Left cardiac atrium (tissue), 4 donors: ENCODE results near the gene DNMT3A. TPM values are rescaled to one million over a fixed set of nuclear protein-coding genes. Genes with fewer than 3 reads are reported as not detected.
A peak's percentile ranks its signal among the peaks of the same experiment; 100 is the strongest.

Experiments
- ATAC-seq, 2 donors: fragments of 200-7000 bp; cut with Tn5 transposase; one replicate each; pipeline ENCODE4 v1.9.1; 2020; ENCODE audit warnings: mild to moderate bottlenecking in 2 of 2, moderate library complexity in 2 of 2
- DNase-seq: peaks from one replicate; pipeline ENCODE4 v3.0.0-alpha.2; 2020
- intact Hi-C, 2 donors: fragments of 100-400 bp; cut with DNase I; formaldehyde crosslinking; loops; one replicate each; pipeline versions ENCODE4 v1.14.1 to v1.15.1; 2022 to 2023
- total RNA-seq, 2 donors: library from RNA; stranded (reverse); fragmentation: NEBNext Ultra II Directional; extraction: Animal tissue kit (Norgen Biotek cat#: 25700); gene quantifications; one replicate each; pipeline ENCODE4 v1.2.1, GENCODE V29; 2021
- donor health status: DM: no; HTN: yes; CAD: no.
- donor health status: DM: no; HTN: yes; CAD: no; lungs with severe emphysema.
- donor health status: DM: yes; HTN: yes; CAD: no.
- donor health status: Dilated cardiomyopathy.

Gene DNMT3A
- total RNA-seq, 2 donors from 2014 or later, result 18.4 to 19.1 TPM

DNA sequence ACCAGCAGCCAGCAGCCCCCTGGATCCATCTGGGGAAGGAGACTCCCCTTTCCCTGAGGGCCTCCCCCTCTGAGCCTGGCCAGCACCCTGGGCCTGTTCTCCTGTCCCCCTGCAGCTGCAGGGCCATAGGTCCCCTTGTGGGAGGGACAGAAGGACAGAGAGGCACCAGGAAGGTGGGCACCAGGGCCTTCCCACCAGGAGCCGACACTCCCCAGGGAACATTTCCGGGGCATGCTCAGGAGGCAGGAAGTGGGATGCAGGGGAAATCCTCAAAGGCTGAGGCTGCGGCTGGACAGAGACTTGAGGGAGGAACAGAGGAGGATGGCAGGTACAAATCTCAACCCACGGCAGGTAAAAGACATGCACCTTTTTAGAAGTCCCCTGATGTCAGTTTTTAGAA is 14.4 kb upstream of the DNMT3A start:
- ATAC-seq (no peak), DNase-seq (no peak)
- intact Hi-C loops, result no loop called here

DNA sequence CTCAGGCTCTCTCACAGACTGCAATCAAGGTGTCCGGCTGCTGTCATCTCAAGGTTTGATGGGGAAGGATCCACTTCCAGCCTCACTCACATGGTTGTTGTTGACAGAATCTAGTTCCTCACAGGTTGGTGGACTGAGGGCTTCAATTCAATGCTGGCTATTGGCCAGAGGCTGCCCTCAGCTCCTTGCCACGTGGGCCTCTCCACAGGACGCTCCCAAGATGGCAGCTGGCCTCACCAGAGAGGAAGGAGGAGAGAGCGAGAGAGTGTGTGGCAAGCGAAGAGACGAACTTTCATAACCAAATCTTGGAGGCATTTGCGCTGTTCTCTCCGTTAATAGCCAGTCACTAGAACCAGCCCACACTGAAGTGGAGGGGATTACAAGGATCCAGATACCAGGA is 13.5 kb upstream of the DNMT3A start:
- no peak for ATAC-seq
- intact Hi-C loops, result no loop called here
- no peak for DNase-seq

DNA sequence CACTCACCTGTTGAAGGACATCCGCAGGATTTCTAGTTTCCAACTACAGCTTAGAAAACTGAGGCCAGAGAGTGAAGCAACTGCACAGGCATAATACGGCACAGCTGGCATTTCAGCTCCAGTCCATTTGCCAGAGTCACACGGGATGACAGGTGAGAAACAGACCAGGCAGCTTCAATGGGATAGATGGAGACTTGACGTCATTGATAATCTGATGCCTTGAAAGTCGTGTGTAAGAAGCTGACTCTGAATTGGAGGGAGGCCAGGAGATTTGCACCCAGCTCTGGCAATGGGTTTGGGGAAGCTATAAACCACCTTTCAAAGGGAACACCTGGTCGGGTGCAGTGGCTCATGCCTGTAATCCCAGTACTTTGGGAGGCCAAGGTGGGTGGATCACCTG is 12.4 kb upstream of the DNMT3A start:
- intact Hi-C loops, result no loop called here
- no peak for DNase-seq
- ATAC-seq, result no peak

DNA sequence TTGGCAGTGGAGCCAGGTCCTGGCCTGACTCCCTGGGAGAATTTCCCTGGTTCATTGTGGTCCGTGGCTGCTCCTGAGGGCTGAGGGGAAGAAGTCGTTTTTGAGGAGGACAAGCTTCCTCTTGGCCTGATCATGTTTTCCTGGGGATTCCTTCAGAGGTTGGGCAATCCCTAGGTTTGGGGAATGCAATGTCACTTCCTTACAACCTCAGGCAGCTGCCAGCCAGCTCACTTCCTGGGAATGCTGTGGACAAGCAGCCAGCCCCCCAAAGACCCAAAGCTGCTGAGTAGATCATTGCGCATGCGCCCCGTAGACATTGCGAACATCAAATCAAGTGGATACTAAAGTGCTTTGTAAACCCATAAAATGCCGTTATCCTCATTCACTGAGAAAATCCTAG is 7.7 kb upstream of the DNMT3A start:
- peak; percentile 25 for DNase-seq
- ATAC-seq, result peak in 1 of 2 donors; percentile 17
- intact Hi-C loops, result no loop called here

DNA sequence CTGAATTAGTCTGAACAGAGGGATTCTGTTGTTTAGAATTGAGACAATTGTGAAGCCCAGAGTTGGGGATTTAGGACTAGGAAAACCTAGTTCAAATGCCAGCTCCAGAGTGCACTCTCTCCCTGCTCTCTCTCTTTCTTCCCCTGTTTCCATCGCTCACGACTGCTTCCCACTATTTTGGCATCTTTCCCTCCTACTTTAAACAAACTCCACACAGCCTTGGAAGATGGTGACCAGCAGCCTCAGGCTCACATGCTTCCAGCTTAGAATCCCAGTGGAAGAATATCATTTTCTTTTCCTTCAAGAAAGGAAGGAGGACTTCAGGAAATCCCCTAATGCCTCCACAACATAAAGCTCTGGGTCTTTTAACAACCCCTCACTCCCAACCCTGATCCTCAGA is 6.1 kb upstream of the DNMT3A start:
- ATAC-seq, result no peak
- intact Hi-C loops, result no loop called here

DNA sequence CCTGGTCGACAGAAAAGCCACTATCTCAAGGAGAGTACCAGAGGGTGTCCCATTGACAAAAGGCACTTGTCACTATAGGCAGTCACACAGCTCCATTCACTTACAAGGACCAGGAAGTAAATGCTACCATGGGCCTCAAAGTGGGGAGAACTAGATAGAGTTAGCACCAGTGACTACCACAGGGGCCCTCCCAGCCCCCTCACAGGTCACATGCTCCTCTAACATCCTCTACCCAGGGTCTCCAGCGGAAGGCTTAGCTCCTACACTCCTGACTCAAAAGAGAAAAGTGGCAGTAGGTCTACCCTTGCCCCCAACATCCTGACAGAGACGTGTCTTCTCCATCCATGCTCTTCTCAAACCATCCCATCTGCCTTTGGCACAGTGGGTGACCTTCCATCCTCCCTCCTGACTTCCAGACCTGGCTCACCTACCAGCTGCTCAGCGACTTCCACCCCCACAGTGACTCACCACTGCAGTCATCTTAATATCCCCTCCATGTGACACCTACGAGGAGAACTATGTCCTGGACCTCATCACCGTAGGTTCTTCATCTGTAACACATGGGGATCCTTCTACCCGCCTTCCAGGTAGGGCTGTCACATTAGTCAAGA is 5.6 kb upstream of the DNMT3A start:
- ATAC-seq, result peak in 1 of 2 donors; percentile 19
- DNase-seq, result no peak
- intact Hi-C loops, result no loop called here

More for the DNA sequence above, 6.1 kb upstream of the DNMT3A start:
- DNase-seq, result no peak

DNA sequence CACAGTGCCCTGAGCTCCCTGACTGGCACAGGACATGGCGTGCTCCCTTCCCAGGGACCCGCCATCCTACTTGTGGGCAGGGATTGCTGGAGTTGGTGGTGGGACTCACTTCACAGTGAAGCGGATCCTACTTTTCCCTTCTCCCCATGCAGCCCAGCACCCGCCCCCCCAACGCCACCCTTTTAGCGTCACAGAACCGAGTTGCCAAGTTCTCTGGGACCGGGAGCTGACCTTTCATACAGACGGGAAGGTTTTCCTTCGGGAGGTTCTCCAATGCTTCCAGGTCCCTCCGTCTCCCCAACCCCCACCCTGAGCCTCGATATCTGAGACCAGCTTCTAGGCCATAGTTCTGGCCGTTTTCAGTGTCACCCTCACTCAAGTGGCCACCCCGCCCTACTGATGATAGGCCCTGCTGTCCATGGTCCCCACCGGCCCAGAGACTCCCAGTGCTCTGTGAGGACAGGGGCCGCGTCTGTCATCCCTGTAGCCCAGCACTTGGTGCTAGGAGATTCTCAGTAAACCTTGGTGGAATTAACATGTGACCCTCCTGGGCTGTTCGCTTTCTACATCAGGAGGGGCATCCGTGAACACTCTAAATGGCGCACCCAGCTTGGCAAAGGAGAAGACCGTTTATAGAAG is 1.6 kb upstream of the DNMT3A start:
- ATAC-seq (no peak), DNase-seq (no peak)
- intact Hi-C loops, result no loop called here

DNA sequence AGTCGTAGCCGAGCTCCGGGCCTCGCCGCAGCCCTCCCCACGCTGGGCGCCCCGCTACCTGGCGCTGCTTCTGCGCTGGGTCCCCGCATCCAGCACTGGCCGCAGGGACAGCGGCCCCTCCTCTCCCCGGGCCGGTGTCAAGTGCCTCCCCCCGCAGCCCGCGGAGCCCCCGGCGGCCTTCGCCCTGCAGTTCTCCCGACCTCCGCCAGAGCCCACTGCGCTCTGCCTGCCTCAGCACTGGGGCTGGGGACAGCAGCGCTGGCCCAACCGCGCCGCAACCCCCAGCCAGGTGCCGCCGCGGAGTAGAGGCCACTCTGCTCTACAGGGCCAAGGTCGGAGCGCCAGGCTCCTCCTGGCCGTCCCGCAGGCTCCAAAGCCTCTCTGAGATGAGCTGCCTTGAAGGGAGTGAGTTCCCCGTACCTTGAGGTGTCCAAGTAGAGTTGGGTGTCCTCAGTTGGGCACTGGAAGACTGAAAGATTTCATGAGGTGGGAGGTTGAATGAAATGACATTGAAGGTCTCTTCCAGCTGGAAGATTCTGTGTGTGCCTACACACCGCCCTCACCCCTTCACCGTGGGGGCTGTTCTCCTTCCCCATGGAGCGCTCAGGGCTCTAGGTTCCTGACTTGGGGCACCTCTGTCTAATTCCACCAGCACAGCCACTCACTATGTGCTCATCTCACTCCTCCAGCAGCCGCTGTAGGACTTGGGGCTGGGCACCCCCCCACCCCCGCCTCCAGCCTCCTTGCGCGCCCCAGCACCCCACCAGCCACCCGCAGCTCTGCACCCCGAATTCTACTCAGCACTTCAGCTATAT is 854 bp upstream of the DNMT3A start:
- intact Hi-C loops, result no loop called here
- DNase-seq (peak; percentile 86), ATAC-seq (peak; percentile 84 to 85)

DNA sequence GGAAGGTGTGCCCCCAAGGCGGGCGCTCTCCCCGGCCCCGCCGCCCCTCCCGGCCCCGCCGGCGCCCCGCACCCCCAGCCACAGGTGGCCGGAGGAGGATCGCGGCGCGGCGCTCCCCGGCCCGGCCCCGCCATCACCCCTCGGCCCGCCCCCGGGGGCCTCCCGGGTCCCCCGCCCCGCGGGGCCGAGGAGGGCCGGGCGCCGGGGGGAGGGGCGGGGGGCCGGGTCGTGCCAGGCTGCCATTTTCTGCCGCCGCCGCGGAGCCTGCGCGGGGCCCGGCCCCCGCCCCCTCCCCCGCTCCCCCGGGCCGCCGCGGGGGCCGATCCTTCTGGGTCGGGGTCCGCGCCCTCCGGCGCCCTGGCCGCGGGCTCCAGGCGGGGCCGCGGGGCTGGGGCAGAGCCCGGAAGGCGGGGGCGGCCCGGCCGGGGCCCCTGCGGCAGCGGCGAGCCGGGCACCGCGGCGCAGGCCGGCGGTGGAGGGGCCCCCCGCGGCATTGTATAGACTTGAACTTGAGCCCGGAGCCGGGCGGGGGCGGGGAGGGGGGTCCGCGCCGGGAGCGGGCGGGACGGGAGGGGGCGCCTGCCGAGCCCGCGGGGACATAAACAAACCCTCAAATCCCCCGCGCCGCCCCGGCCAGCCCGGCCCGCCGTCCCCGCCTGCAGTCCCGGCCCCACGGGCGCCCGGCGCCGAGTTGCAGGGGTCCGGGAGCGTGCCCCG is 556 bp downstream of the DNMT3A start:
- DNase-seq, result no peak
- ATAC-seq, result no peak
- intact Hi-C loops, result no loop called here

DNA sequence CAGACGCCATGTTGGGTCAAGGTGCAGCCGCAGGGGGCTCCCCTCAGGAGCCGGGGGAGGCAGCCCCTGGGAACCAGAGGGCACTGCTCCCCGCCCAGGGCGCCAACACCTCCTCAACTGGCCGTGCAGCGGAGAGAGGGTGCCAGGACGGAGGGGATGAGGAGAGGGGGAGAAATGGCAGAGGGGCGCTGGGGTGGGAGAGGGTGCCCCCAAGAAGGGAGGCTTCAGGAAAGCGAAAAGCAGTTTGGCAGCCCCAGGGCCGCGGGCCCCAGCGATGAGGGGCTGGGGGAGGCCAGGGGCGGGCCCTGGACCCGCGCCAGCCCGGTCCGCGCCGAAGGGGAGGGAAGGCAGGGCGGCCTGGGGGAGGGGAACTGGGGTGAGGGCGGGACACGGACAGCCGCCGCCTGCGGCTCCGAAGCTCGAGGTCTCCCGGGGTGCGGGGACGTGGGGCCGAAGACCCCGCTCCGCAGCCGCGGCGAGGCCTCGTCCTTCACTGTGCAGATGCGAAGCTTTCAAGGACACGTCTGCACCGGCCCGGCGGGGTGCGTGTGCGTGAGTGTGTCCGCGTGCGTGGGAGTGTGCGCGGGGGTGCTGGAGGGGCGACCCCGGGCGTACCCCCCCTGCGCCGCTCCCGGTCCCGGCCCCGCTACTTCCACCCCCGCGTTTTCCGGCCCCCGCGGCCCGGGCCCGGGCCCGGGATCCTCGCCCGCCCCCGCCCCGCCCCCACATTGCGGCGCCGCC is 1.4 kb downstream of the DNMT3A start:
- ATAC-seq (peak; percentile 21 to 23), DNase-seq (peak; percentile 57)
- intact Hi-C loops, result no loop called here

DNA sequence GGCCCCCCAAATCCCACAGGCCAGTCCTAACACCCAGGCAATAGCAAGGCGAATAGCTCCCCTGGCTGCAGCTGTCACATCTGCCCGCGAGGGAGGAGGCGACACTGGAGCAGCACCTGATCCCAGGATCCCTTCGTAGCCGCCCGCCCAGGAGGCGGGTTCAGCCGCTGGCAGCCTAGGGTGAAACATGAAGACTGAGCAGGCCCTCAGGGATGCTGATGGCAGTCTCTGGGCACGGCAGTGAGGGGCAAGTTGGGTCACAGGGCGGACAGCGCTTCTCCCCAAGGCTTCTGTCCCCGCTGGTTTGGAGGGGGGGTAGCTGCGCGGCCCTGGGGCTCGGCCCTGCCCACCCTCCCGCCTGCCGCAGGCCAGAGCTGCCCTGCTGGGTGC is 1.9 kb downstream of the DNMT3A start:
- intact Hi-C loops, result no loop called here
- DNase-seq, result no peak
- peak; percentile 17 to 25 for ATAC-seq

DNA sequence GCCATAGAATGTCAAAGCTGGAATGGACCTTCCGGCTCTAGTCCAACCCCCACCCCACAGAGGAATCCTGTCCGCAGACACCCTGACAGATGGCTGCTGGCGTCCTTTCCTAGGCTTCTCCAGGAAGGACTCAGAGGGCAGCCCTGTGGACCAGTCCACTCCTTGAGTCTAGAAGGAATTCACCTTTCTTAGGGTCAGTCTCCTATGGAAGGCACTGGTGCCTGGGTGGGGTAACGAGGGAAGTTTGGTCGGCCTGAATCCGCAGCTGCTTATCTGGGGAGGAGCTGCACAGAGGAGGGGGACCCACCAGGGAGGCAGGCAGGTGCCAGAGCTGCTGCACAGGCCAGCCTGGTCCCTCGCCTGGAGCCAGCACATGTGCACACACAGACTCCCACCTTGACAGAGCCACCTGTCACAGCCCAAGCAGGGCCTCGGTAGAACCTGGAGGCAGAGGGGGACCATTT is 2.5 kb downstream of the DNMT3A start:
- ATAC-seq, result peak in 1 of 2 donors; percentile 9
- DNase-seq, result no peak
- intact Hi-C loops, result no loop called here

DNA sequence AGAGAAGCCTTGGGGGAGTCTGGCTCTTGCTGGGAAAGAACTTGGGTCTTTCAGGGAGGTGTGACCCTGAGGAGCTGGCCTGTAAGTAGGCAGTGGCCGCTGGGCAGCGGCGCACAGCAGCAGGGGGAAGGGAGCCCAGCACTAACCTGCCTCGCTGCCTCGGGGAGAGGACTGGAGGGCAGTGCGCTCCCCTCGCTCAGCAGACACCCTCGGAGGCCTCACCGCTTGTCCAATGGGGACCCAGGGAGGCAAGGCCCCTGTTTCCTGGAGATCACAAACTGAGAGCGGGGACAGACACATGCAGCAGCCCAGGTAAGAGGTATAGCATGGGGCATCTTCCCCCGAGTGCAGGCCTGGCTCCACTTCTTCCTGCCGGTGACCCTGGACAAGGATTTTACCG is 3.3 kb downstream of the DNMT3A start:
- intact Hi-C loops, result no loop called here
- ATAC-seq (no peak), DNase-seq (no peak)

DNA sequence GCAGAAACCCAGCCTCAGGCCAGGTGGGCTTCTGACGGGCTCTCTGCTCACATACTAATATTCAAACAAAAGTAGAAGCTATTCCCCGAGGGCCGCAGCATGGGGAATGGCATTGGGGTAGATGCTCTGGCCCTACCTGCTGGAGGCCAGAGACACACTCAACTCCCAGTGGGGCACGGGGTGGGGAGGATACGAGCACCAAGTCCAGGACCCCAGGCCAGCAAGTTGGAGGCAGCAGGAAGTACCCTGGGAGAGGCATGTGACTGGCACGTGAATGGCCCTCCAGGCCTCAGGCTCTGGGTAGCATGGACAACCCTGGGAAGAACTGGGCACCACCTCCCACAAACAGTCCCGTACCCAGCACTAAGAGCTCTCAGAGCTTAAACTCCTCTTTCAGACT is 3.8 kb downstream of the DNMT3A start:
- DNase-seq (no peak), ATAC-seq (no peak)
- intact Hi-C loops, result no loop called here

DNA sequence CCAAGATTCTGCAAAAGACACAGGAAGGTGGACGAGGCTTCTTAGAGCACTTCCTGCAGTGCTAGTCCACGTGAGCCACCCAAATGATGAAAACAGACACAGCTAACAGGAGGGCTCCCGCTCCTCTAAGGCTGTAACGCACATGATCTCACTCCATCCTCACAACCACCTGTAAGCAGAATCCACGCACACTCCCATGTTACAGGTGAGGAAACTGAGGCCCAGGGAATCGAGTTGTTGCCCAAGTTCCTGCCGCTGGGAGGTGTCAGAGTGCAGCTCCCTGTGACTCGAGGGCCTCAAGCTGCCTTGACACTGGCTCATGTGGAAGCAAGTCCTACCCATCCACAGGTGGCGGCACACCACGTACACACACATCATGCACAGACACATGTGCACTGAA is 4.4 kb downstream of the DNMT3A start:
- DNase-seq, result no peak
- intact Hi-C loops, result no loop called here
- ATAC-seq, result no peak

DNA sequence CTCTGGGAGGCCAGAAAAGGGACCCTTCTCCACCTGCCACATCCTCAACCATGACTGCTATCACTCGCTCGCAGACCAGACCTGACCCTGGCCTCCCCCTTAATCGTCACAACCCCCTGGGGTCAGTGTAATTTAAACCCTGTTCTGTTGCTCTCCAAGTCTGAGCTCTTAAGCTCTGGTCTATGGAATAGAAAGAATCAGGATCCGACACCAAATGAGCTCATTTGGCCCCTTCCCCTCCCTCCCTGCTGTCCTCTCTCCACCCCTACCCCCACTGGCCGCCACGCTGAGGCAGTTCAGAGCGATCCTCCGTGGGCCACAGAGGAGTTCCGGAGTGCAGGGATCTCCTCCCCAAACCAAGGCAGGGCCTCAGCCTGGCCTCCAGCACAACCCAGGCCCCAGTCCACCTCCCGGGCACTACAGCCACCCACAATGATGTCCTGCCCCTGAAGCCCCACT is 5.3 kb downstream of the DNMT3A start:
- intact Hi-C loops, result no loop called here

DNA sequence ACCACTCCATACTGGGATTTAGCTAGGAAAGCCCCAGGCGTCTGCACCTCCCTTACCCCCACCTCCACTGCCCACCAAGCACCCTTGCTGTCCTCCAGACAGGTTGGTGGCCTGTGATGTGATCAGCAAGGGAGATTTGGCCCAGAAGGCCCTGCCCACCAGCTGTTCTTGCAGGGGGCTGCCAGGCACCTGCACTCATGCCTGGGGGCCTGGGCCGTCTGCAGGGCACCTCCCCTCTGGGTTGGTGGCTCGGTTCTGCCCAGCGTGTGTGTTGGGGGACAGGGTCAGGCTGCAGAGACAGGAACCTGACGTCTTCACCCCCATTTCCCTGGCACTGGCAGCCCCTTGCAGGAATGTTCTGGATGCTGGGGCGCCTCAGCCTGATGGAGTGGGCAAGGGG is 5.8 kb downstream of the DNMT3A start:
- intact Hi-C loops, result no loop called here
- no peak for DNase-seq
- no peak for ATAC-seq

More for the DNA sequence above, 5.3 kb downstream of the DNMT3A start:
- DNase-seq (no peak), ATAC-seq (no peak)

DNA sequence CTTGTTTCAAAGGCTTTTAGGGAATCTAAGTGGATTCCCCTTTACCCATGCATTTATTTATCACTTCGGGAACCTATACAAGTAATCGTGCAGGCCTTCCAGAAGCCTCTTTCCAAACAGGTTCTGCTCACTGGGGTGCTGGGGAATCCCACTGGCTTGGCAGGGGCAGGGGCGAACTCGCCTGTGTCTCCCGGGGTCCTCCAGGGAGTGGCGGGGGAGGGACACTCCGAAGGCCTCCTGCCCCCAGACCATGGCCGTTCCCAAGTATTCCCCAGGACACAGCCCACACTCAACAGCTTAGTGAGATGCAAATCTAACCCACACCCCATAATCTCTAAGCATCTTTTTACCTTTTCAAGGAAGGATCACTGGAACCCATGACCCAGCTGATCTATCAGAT is 6.5 kb downstream of the DNMT3A start:
- intact Hi-C loops, result no loop called here
- ATAC-seq, result no peak
- DNase-seq, result no peak

DNA sequence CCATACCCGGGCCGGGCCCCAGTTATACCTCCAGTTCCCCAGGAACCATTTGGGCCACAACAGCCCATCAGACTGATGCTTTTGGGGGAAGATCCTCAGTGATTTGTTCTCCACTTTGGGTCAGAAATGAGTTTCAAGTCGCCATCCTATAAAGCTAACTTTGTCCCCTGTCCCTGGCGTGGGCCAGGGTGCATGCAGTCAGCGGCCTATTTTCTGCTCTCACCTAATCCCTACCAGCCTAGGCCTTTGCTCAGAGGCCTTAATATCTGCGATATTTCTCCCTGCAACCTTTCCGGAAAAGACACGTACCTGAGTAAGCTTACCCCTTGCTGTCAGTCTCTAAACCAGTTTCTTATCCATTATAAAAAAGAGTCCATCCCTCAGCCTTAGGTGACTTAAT is 7.2 kb downstream of the DNMT3A start:
- no peak for DNase-seq
- ATAC-seq, result no peak
- intact Hi-C loops, result no loop called here
